Ovary (tissue), 9 donors: ENCODE results near the gene ADGRG1. TPM values are rescaled to one million over a fixed set of nuclear protein-coding genes. Genes with fewer than 3 reads are reported as not detected.

Experiments
- DNase-seq, 5 donors: peaks; one replicate each; pipeline ENCODE4 v3.0.0-alpha.2; 2019 to 2020
- H3K27ac ChIP-seq, 2 donors: fragments of 200-600 bp; one replicate each; pipeline versions ENCODE4 v1.5.1 to v1.8.0; 2019 to 2022
- H3K27me3 ChIP-seq: fragments of 200-600 bp; one replicate; pipeline ENCODE4 v1.8.0; 2022
- H3K36me3 ChIP-seq: fragments of 200-600 bp; sonication (generic); one replicate; pipeline ENCODE4 v1.5.1; 2019
- H3K4me1 ChIP-seq: one replicate; pipeline ENCODE4 v1.8.1; 2013; ENCODE audit warnings: mild to moderate bottlenecking, moderate library complexity; ENCODE audit not compliant: insufficient read depth
- H3K4me3 ChIP-seq: fragments of 200-600 bp; sonication (generic); one replicate; pipeline ENCODE4 v1.5.1; 2017
- H3K9me3 ChIP-seq, 2 donors: fragments of 200-600 bp in 1 of 2; sonication (generic) in 1 of 2; one replicate each; pipeline versions ENCODE4 v1.5.1 to v1.8.1; 2013 to 2019; ENCODE audit warnings: mild to moderate bottlenecking in 1 of 2, moderate library complexity in 1 of 2
- EP300 ChIP-seq: sonication (generic); formaldehyde crosslinking; IDR thresholded peaks from one replicate; pipeline ENCODE4 v1.6.1; 2017; ENCODE audit warnings: antibody characterized with exemption
- POLR2A ChIP-seq: fragments of 450-650 bp; IDR thresholded peaks from one replicate; pipeline ENCODE4 v1.6.1; 2017; ENCODE audit warnings: antibody characterized with exemption, mild to moderate bottlenecking, moderate library complexity
- WGBS, 3 donors: extraction: QIAGEN DNeasy Blood & Tissue Kit in 1 of 3; methylation state at CpG; one replicate each; pipeline versions ENCODE4 v1.1.5 to v1.1.7; 2013 to 2017; 5-methylcytosine and 5-hydroxymethylcytosine counted together
- intact Hi-C, 4 donors: fragments of 100-400 bp; cut with DNase I; formaldehyde crosslinking; loops; one replicate each; pipeline versions ENCODE4 v1.11.0 to v1.15.1; 2022 to 2023
- polyA plus RNA-seq, 2 donors: library from polyadenylated mRNA; stranded (reverse); fragments of 200-250 nt in 1 of 2; fragments of 350-450 nt in 1 of 2; fragmentation: Illumina TruSeq in 1 of 2; extraction: RNeasy Lipid Tissue Mini Kit (QIAGEN cat#74804) in 1 of 2; gene quantifications; one replicate each; pipeline ENCODE4 v1.2.3, GENCODE V29; 2013 to 2014
- total RNA-seq, 7 donors: library from RNA; depleted of rRNA in 2 of 7; stranded (reverse); fragments of >200 nt in 2 of 7; fragmentation: NEBNext Ultra II Directional in 3 of 7; extraction: Animal tissue kit (Norgen Biotek cat#: 25700) in 3 of 7; gene quantifications; one replicate each; pipeline versions ENCODE4 v1.1.0 to v1.2.4, GENCODE V29; 2016 to 2023
- TF ChIP-seq, protein P1 (sequence below), 3 donors: fragments of 450-650 bp in 2 of 3; fragments of 200-600 bp in 1 of 3; IDR thresholded peaks; one replicate each; pipeline versions ENCODE4 v1.5.1 to v1.8.0; 2016 to 2022; ENCODE audit warnings: antibody characterized with exemption in 3 of 3, mild to moderate bottlenecking in 1 of 3
- donor health status: DM: no; HTN: no; CAD: no; lungs with moderate emphysema.
- donor health status: DM: no; HTN: no; CAD: no.
- donor health status: Bipolar disorder and iron deficiency.
- donor health status: DM: yes; HTN: yes; CAD: no.
- donor health status: DM: no; HTN: no; CAD: no.
- donor health status: DM: yes; HTN: yes; CAD: no.

Gene ADGRG1
- total and polyA plus RNA-seq, 9 donors = 6.2 to 54.0 (median 9.1) TPM

DNA sequence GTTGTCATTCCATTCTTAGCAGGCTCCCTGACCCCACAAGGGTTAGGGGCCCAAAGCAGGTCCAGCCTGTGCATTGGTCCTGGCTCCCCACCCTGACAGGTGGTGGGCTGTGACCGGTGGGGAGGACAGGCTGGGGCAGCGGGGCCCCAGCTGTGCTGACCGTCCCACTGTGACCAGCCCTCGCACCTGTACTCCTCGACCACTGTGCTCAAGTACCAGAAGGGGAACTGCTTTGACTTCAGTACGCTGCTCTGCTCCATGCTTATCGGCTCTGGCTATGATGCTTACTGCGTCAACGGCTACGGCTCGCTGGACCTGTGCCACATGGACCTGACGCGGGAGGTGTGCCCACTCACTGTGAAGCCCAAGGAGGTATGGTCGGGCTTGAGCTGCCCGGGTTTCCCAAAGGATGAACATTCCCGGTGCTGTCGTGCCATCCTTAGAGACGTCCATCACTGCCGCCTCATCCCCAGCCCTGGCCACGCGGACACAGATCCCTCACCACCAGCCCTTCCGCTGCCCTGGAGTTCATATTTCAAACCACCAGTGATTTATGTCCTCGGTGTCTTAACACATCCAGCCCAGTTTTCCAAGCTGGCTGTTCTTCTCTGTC lies 73.4 kb downstream of the ADGRG1 start:
- Histone ChIP-seq H3K36me3 (no peaks in the 10 kb centered on the region), H3K4me3 (no peak overlapping the region), H3K27ac (no peak overlapping the region), H3K27me3 (no peaks in the 10 kb centered on the region), H3K9me3 (no peaks in the 10 kb centered on the region), H3K4me1 (no peaks in the 10 kb centered on the region)
- intact Hi-C loops = no loop called here
- 47 to 58% (median 49%) methylated on average over 23 of the region's 23 CpGs for WGBS, 3 donors
- TF ChIP-seq EP300 (no peak), POLR2A (no peak)
- TF ChIP-seq, protein P1, sequence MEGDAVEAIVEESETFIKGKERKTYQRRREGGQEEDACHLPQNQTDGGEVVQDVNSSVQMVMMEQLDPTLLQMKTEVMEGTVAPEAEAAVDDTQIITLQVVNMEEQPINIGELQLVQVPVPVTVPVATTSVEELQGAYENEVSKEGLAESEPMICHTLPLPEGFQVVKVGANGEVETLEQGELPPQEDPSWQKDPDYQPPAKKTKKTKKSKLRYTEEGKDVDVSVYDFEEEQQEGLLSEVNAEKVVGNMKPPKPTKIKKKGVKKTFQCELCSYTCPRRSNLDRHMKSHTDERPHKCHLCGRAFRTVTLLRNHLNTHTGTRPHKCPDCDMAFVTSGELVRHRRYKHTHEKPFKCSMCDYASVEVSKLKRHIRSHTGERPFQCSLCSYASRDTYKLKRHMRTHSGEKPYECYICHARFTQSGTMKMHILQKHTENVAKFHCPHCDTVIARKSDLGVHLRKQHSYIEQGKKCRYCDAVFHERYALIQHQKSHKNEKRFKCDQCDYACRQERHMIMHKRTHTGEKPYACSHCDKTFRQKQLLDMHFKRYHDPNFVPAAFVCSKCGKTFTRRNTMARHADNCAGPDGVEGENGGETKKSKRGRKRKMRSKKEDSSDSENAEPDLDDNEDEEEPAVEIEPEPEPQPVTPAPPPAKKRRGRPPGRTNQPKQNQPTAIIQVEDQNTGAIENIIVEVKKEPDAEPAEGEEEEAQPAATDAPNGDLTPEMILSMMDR (IDR thresholded peaks at IDR 0.05) = no peak
- peak in 1 of 5 donors; percentile 50 for DNase-seq

- no peaks in the 10 kb centered on the region for H3K27me3 ChIP-seq
- H3K4me3 ChIP-seq = no peak overlapping the region
- no peaks in the 10 kb centered on the region for H3K36me3 ChIP-seq
- no peaks in the 10 kb centered on the region for H3K9me3 ChIP-seq
- DNase-seq = no peak
- intact Hi-C loops = no loop called here
- 89 to 91% (median 90%) methylated on average over 11 of the region's 11 CpGs for WGBS, 3 donors
- H3K27ac ChIP-seq = no peak overlapping the region
- no peaks in the 10 kb centered on the region for H3K4me1 ChIP-seq
- TF ChIP-seq POLR2A (no peak), EP300 (no peak)
- TF ChIP-seq, protein P1 (IDR thresholded peaks at IDR 0.05) = no peak
These were observed 75.1 kb downstream of the ADGRG1 start for GRCh38 chr16:57703416-57704010.

DNA sequence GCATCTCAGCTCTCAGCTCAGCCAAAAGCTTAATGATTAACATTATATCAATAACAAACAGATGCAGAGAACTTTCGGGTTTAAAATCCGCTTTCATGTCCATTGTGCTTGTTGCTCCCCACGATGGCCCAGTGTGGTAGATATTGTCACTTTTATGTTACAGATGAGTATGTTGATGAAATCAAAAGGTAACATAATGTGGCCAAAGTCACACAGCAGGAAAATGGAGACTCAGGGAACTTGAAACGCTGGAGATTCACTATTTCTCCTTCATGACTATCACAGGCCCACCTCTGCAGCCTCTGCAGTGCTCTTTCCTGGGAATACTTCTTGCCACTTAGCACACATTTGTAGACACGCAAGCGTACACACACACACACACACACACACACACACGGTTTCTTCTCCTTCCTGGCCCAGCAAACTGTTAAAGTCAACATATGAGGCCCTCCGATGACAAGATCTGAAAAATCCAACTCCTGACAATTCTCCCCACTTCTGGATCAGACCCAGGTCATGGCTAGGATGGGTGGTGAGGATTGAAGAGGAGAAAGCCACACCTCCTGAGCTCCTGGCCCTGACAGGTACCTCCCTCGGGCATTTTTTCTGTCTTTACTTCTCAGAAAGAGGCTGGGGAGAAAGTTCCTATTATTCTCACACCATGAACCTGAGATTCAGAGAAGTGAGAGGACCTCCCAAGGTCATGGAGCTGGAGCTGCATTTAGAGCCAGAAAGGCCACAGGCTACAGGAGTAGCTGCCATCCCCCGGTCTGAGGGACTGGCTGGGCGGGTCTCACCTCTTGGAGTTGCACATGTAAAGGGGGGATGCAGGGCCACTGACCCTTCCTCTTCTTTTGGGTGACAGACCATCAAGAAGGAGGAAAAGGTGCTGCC lies 75.8 kb downstream of the ADGRG1 start:
- Histone ChIP-seq H3K4me3 (no peak overlapping the region), H3K27me3 (no peaks in the 10 kb centered on the region), H3K4me1 (no peaks in the 10 kb centered on the region), H3K9me3 (no peaks in the 10 kb centered on the region), H3K36me3 (no peaks in the 10 kb centered on the region), H3K27ac (no peak overlapping the region)
- WGBS, 3 donors = 63 to 71% (median 64%) methylated on average over 11 of the region's 11 CpGs
- TF ChIP-seq, protein P1 (IDR thresholded peaks at IDR 0.05) = no peak
- no peak for TF ChIP-seq EP300
- TF ChIP-seq POLR2A = no peak
- intact Hi-C loops = no loop called here
- no peak for DNase-seq

DNA sequence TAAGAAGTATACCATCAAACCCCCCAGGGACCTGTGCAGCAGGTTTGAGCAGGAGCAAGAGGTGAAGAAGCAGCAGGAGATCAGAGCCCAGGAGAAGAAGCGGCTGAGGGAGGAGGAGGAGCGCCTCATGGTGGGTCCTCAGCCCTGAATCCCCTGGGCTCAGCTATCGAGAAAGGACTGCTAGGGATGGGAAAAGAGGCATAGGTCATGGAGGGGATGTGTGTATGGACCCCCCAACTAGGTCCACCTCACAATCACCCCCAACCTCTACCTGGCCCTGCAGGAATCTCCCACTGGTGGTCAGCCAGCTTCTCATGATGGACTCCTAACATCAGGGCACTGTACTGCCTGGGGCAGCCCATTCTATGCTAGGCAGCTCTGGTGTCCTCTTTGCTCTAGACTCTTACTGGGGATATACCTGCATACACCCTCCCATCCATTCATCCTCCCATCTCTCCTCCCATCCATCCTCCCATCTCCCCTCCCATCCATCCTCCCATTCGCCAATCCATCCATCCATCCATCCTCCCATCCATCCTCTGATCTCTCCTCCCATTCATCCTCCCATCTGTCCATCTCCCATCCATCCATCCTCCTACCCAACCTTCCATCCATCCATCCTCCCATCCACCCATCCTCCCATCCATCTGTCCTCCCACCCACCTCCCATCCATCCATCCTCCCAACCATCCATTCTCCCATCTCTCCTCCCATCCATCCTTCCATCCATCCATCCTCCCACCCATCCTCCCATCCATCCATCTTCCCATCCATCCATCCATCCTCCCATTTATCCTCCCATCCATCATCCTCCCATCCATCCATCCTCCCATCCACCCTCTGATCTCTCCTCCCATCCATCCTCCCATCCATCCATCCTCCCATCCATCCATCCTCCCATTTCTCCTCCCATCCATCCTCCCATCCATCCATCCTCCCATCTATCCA lies 76.7 kb downstream of the ADGRG1 start:
- no peak for DNase-seq
- Histone ChIP-seq H3K36me3 (no peaks in the 10 kb centered on the region), H3K4me3 (no peak overlapping the region), H3K9me3 (no peaks in the 10 kb centered on the region), H3K27ac (no peak overlapping the region), H3K4me1 (no peaks in the 10 kb centered on the region), H3K27me3 (no peaks in the 10 kb centered on the region)
- 91 to 97% (median 93%) methylated on average over 4 of the region's 4 CpGs for WGBS, 3 donors
- no peak for TF ChIP-seq POLR2A
- intact Hi-C loops = no loop called here
